Stimulated activated CD4-positive, alpha-beta T cell treated with anti-CD3 and anti-CD28 coated beads, Interleukin-12 subunit alpha, Interleukin-12 subunit beta, amount 100 ng/mL, for 48 hours (primary cell): ENCODE results near the gene OSBPL10.
"Not testable (repeated sequence)": the region's sequence is repeated elsewhere in the genome, so short reads cannot be mapped to it uniquely, and the experiment has no call there.

ENCODE experiments used
- DNase-seq, 3 donors: peaks; one replicate each; pipeline ENCODE4 v3.0.0-alpha.2; 2020; ENCODE audit warnings: low read depth in 2 of 3, low spot score in 1 of 3

OSBPL10 gene, protein sequence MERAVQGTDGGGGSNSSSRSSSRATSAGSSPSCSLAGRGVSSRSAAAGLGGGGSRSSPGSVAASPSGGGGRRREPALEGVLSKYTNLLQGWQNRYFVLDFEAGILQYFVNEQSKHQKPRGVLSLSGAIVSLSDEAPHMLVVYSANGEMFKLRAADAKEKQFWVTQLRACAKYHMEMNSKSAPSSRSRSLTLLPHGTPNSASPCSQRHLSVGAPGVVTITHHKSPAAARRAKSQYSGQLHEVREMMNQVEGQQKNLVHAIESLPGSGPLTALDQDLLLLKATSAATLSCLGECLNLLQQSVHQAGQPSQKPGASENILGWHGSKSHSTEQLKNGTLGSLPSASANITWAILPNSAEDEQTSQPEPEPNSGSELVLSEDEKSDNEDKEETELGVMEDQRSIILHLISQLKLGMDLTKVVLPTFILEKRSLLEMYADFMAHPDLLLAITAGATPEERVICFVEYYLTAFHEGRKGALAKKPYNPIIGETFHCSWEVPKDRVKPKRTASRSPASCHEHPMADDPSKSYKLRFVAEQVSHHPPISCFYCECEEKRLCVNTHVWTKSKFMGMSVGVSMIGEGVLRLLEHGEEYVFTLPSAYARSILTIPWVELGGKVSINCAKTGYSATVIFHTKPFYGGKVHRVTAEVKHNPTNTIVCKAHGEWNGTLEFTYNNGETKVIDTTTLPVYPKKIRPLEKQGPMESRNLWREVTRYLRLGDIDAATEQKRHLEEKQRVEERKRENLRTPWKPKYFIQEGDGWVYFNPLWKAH

DNA sequence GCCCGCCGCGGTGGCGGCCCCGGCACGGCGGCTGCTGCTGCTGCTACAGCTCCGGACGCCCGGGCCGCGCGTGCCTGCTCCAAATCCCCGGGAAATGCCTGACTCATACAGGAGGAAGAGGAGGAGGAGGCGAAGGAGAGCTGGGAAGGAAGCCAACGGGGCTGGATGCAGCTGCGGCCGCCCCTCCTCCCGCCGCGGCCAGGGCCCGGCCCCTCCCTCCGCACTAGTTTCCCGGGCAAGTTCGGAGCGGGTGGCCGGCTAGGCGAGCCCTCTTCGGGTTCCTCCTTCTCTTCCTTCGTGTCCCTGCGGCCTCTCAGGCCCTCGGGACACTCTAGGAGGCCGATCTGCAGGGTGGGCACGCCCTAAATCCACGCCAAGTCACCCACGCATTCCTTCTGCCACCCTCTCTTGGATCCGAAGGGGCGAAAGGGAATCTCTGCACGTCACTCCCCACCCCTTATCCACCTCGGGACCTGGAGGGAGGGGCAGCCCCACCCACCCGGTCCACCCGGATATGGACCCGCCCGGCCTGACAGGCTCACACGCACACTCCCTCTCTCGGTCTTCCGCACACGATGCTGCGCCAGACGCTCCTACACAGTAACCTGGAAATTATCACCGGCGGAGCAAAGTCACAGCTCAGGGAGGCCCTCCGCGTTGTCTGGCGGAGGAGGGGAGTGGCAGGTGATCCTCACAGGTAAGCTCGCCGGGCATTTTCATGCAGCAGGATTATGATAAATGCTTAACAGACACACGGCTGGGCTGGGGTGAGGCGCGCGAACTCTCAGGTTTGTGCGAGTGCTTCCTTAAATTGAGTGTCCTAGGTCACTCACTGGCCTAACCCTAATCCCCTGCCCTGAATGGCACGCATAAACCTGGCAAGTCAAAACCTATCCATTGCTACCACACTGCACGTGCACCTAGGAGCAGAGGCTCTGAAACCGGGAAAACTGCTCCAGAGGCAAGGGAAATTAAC, at the start of gene OSBPL10, which contains the start of gene ZNF860:
TSS of gene OSBPL10 (minus strand) at position 57 of the 976 bp plus-strand sequence. CDS start 83 bp downstream, outside the sequence.
TSS of gene ZNF860 (plus strand) at position 545 of the 976 bp plus-strand sequence. CDS start 7,330 bp downstream, outside the sequence.
- peak in 1 of 3 donors; percentile 22 for DNase-seq

DNA sequence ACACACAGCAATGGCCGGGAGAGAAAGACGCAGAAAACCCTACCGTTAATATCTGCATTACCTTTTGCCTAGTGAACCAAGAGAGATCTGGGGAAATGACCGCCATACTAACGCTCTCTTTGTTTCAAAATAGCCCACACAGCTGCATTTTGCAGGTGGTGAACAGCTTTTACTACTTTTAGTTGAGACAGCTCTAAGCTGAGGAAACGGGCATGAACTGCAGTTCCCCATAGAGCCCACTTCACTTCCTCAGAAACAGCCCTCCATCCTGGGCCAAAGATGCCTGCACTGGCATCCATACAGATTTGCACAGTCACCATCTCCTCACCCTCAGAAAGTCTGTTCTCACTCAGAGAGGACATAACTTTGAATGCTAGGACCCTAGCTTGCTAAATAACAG, 45.5 kb upstream of the OSBPL10 start:
- no peak for DNase-seq

DNA sequence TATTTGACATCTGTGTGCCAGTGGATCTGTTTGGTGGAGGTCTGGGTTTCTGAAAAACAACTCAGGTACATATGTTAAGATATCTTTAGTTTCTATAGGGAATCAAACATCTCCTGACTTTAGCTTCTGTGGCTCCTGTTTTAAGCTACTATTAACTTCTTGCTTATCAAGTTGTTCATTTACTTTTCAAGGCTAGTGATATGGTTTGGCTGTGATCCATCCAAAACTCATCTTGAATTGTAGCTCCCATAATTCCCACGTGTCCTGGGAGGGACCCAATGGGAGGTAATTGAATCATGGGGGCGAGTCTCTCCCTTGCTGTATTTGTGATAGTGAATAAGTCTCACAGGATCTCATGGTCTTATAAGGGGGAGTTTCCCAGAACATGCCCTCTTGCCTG, 41.9 kb upstream of the OSBPL10 start:
- DNase-seq: no peak

DNA sequence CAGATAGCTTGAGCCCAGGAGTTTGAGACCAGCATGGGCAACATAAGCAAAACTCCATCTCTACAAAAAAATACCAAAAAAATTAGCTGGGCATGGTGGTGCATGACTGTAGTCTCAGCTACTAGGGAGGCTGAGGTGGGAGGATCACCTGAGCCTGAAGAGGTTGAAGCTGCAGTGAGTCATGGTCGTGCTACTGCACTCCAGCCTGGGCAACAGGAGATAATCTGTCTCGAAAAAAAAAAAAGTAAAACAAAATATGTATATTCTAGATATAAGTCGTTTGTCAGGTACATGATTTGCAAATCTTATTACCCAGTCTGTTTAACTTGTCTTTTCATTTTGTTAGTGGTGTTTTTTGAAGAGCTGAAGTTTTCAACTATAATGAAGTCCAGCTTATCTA, 40.7 kb upstream of the OSBPL10 start:
- no peak for DNase-seq

DNA sequence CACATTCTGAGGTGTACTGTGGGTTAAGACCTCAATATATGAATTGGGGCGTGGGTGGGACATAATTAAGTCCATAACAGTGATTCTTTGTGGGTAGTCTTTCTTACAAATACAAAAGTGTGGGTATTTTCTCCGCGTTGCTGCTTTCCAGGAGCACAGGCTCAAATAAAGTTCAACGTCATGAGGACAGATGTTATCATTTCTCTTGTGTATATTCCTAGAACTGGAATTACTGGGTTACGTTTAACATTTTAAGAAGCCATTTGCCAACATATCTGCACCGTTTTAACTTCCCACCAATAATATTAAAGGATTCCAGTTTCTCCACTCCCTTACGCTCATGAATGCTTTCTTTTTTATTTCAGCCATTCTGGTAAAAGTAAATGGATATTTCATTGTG, 40.1 kb upstream of the OSBPL10 start:
- no peak for DNase-seq

DNA sequence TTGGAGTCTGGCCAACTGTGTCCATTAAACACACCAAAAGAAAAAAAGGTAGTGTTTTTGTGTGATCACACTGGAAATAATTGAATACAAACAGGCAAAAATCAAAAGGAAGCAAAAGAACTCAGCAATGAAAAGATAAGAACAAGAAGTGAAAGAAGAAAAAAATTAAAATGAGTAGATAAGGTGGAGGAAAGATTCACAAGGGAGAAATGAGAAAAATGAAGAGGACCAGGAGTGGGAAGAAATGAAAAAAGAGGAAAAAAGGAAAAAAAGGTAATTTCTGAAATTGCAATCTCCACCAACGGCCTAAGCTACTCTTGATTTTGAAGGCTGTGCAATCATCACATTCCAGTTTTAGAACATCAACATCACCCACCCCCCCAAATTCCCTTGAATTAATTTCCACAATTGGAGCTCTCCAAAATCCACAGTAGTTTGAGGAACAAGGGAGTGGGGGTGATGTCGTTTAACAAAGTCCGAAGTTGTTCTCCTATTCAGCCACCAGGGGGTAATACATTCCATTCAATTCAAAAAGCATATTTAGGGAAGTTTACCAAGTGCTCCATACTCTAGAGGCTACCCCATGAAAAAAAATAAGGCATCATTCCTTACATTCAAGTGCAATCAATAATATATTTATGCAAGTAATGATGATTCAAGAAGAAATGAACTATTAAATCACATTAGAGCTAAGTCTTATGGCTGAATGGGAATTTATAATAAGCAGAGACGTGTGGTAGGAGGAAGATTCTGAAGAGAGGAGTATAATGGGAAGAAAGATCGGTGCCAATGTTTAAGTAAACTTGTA, 37.9 kb upstream of the OSBPL10 start:
- no peak for DNase-seq

DNA sequence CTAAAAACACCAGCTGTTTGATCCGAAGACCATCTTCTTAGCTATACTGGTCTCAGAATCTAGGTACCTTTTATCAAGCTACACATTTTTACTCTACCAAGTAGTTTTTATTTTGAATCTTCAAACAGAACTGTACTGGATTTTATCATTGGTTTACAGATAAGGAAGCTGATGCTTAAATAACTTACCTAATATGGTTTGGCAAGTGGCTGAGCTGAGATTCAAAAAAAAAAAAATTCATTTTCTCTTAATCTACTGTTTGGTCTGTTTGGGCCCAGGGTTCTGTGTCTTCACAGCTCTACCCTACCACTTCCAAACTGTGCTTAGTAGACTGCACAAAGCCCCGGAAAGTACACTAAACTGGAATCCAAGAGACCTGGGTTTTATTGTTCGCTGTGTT, 36.2 kb upstream of the OSBPL10 start:
- no peak for DNase-seq

DNA sequence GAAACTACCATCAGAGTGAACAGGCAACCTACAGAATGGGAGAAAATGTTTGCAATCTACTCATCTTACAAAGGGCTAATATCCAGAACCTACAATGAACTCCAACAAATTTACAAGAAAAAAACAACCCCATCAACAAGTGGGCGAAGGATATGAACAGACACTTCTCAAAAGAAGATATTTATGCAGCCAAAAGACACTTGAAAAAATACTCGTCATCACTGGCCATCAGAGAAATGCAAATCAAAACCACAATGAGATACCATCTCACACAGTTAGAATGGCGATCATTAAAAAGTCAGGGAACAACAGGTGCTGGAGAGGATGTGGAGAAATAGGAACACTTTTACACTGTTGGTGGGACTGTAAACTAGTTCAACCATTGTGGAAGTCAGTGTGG, 34.6 kb upstream of the OSBPL10 start:
- DNase-seq: not testable (repeated sequence)

DNA sequence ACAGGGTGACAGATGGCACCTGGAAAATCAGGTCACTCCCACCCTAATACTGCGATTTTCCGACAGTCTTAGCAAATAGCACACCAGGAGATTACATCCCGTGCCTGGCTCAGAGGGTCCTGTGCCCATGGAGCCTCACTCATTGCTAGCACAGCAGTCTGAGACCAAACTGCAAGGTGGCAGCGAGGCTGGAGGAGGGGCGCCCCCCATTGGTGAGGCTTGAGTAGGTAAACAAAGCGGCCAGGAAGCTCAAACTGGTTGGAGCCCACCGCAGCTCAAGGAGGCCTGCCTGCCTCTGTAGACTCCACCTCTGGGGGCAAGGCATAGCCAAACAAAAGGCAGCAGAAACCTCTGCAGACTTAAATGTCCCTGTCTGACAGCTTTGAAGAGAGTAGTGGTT, 29.6 kb upstream of the OSBPL10 start:
- DNase-seq: peak in 1 of 3 donors; percentile 1

DNA sequence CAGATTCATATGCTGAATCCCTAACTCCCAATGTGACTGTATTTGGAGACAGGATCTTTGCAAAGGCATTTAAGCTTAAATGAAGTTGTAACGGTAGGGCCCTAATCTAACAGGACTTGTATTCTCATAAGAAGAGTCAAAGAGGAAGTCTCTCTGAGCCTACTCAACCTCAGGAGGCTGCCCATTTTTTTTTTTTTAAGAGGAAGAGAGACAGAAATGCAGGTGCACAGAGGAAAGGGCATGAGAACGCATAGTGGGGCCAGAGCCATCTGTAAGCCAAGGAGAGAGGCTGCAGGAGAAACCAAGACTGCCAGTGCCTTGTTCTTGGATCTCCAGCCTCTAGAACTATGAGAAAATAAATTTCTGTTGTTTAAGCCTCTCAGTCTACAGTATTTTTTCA, 28.9 kb upstream of the OSBPL10 start:
- no peak for DNase-seq

DNA sequence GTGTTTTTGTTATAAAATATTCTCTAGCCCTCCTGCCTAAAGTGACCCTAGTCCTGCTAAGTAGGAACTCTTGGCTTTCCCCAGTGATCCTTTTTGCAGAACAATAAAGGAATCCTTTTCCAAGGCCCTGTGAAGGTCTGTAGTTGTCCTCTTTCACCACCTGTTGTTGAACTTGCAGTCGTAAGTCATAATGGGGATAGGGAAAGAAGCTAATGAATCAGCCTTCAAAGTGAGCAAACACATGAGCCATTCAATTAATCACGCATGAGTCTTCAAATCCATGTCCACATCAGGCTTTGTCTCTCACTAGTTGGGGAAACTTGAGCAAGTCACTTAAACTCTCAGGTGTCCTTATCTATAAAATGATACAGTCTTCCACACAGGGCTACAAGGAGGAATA, 28.0 kb upstream of the OSBPL10 start:
- DNase-seq: no peak

DNA sequence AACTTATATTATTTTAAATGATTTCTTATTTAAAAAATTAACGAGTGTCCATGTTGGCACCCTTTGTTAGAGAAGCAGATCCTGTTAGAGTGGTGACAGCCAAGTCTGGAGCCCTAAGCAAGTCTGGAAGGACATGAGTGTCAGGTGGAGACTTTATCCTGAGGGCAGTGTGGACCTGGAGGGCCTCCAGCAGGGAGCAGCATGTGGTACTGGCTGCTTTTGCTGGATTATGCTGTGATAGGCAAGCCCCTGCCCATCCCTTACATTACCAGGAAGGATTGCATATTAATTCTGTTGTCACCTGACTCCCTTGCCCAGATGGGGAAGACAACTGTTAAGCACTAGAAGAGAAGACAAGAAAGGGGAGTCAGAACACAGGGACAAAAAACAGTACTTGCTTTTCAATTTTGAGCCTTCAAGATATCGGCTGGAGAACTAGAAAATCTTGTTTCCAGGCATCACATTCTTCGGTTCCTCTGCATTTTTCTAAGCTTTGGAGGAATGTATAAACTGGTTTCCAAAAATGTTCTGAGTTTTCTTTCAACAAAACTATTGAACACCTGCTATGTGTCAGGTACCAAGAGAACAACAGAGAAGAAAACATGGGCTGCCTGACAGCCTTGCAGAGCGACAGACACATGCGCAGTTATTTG, 23.2 kb upstream of the OSBPL10 start:
- DNase-seq: no peak

DNA sequence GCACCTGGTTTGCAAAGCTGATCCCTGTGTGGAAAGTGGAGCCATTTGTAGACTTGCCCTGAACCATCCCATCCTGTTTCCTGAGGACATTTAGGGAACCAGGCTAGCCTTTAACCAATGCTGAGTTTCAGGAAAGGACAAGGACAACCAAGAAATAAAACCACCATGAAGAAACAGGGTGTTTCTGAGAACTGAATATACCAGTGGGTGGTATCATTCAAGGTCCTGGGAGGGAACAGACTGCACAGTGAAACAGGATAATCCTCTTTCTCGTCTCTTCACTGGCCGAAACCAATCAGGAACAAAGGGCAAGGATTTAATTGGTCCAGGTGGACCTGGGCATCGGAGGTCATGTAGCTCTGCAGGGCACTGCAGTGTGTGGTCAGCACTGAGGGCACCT, 22.3 kb upstream of the OSBPL10 start:
- no peak for DNase-seq

DNA sequence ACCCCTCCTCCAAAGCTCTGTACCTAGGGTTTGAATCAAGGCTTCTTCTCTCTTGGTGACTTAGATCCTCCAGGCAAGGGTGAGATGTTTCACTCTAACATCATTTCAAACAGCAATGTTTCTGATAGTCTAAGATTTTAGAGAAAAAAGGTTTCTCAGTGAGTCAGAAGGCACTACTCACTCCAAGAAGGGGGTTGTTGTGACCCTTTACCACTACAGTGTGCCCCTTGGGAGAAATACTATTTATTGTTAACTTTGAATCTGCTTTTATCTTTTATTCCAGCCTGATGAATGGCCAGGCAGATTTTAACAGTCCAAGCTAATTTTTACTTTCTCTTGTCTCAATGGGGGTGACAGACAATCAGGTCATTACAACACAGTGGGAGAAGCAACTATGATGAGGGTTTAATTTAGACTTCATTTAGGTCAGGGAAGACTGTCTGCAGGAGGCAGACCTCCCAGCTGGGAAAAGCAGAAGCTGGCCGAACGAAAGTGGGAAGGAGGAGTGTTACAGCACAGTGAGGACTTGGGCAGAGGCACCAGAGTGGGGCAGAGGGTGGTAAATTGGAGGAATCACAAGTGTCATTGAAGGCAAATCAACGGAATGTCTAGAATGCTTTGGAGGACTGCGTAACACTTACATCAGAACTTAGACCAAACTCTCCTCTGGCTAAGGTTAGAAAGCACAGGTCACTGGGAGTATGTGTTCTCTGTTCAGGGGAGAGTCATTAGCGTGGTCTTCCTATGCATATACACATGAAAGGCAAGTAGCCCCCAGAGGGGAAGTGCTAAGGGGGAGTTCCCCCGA, 21.7 kb upstream of the OSBPL10 start:
- DNase-seq: no peak

DNA sequence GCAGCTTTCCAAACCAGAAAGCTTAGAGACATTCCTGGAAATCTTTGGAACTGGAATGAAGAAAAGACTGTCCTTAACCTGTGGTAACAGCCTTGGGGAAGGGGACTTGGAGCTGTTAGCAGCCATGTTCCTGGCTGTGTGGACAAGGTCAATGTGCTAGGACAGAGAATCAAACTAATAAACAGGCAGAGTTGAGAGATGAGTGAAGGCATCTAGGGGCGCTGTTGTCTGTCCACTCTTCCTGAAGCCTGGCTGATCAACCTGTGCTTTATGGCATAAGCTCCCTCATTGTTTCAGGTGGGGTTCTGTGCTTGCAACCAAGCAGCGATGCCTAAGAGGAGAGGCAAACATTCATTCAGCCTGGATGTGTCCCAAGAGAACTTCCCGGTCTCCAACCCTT, 19.8 kb upstream of the OSBPL10 start:
- no peak for DNase-seq

DNA sequence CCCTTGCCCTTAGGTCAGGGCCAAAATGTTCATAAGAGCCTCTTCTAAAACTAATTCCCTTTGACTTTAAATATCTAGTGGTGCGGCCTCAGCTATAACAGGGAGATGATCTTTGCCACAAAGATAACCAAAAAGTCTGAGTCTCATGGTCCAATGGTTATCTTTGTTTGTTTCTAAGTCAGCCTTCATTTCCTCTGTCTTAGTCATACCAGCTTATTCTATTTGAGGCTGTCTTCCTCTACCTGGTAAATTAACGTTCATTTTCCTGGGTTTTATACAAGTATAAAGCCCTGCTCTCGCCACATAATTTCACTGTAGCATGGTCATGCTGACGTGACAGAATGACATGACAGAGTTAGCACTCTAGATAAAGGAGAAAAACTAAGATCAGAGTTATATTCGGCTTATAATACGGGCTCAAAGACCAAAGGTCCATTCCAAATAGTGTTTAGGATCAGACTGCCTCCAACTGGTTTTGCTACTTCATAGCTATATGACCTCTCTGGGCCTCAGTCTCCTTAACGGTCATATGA, 18.9 kb upstream of the OSBPL10 start:
- no peak for DNase-seq

DNA sequence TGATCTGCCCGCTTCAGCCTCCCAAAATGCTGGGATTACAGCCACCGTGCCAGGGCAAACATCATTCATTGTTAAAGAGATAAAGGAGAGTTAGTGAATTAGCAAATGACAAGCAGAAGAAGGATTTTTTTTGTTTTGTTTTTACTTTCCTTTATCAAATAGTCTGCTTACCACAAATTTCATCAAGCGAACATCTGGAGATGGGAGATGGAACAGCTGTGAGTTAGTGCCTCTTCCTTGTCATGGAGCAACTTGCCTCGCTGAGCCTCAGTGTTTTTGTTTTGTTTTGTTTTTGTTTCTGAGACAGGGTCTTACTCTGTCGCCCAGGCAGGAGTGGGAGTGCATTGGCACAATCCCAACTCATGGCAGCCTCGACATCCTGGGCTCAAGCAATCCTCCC, 16.4 kb upstream of the OSBPL10 start:
- no peak for DNase-seq

DNA sequence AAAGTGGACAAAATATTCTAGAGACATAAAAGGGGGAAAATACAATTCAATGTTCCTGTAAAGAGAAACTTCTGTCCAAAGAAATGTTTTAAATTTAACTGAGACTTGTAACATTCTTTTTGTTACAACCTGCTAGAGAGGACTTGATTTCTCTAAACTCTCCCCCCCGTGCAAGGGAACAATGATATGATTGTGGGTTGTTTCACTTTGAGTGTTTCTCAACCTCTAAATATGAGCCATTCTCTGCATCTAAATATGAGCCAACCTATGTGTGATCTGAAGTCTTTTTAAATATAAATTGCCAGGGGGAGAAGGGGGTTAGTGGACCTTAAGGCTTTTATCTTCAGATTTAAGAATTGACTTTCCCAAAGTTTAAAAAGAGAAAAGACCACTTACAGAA, 15.1 kb upstream of the OSBPL10 start:
- DNase-seq: no peak

DNA sequence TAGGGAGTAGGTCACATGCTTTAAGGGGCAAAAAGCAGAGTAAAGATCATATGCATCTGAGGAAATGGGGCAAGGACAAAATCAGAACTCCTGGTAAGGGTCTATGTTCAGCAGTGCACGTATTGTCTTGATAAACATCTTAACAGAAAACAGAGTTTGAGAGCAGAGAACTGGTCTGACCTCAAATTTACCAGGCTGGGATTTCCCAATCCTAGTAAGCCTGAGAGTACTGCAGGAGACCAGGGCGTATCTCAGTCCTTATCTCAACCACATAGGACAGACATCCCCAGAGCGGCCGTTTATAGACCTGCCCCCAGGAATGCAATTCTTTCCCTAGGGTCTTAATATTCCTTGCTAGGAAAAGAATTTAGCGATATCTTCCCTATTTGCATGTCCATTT, 14.0 kb upstream of the OSBPL10 start:
- not testable (repeated sequence) for DNase-seq
